Astrocyte of the spinal cord (primary cell): ENCODE results near the gene C9.
"Not testable (repeated sequence)": the region's sequence is repeated elsewhere in the genome, so short reads cannot be mapped to it uniquely, and the experiment has no call there.

Experiments used
- DNase-seq: peaks from one replicate; pipeline ENCODE4 v3.0.0; 2011; ENCODE audit warnings: low read depth, low spot score
- H3K4me3 ChIP-seq: 2 replicates; pipeline ENCODE4 v1.5.1; 2011; ENCODE audit warnings: low read depth, mild to moderate bottlenecking, low read length, moderate library complexity
- in situ Hi-C: cut with HindIII; loops from 2 replicates; pipeline ENCODE4 v1.10.0; 2017; ENCODE audit warnings: low sequenced_read_pairs
- TF ChIP-seq, protein P1 (sequence below): IDR thresholded peaks from 2 replicates; pipeline ENCODE4 v1.5.1; 2012; ENCODE audit warnings: low read depth, mild to moderate bottlenecking, low read length, inconsistent platforms

C9 gene

DNA sequence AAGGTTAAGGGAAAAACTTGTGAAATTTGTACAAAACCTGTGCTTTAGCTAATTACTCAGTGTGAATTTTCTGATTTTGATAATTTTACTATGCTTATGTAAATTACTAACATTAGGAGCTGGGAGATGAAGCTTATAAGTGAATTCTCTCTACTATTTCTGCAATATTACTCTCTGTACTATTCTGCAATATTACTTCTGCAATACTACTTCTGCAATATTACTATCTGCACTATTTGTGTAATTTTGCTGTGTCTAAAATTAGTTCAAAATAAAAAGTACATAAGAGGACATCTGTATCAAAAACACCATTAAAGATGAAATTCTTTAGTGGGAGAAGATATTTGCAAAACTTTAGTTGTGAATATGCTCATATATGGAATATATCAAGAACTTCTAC lies 62.9 kb downstream of the C9 start:
- in situ Hi-C loops, result no loop called here
- H3K4me3 ChIP-seq, result no peak overlapping the region
- DNase-seq, result no peak
- TF ChIP-seq, protein P1, sequence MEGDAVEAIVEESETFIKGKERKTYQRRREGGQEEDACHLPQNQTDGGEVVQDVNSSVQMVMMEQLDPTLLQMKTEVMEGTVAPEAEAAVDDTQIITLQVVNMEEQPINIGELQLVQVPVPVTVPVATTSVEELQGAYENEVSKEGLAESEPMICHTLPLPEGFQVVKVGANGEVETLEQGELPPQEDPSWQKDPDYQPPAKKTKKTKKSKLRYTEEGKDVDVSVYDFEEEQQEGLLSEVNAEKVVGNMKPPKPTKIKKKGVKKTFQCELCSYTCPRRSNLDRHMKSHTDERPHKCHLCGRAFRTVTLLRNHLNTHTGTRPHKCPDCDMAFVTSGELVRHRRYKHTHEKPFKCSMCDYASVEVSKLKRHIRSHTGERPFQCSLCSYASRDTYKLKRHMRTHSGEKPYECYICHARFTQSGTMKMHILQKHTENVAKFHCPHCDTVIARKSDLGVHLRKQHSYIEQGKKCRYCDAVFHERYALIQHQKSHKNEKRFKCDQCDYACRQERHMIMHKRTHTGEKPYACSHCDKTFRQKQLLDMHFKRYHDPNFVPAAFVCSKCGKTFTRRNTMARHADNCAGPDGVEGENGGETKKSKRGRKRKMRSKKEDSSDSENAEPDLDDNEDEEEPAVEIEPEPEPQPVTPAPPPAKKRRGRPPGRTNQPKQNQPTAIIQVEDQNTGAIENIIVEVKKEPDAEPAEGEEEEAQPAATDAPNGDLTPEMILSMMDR, result no peak

- DNase-seq, result no peak
- no peak overlapping the region for H3K4me3 ChIP-seq
- in situ Hi-C loops, result no loop called here
- TF ChIP-seq, protein P1, result no peak
Observed at GRCh38 chr5:39299962-39300361, 64.3 kb downstream of the C9 start.

DNA sequence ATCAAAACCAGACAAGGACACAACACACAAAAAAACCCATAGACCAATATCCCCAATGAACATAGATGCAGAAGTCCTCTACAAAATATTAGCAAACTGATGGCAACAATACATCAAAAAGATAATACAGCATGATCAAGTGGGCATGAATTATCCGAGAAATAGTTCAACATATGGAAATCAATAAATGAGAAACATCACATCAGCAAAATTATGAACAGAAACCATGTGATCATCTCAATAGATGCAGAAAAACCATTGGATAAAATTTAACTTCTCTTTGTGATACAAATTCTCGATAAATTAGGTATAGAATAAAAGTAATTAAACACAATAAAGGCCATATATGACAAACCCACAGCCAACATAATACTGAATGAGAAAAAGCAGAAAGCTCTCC lies 69.6 kb downstream of the C9 start:
- in situ Hi-C loops, result no loop called here
- TF ChIP-seq, protein P1, result no peak
- no peak for DNase-seq
- H3K4me3 ChIP-seq, result no peak overlapping the region

DNA sequence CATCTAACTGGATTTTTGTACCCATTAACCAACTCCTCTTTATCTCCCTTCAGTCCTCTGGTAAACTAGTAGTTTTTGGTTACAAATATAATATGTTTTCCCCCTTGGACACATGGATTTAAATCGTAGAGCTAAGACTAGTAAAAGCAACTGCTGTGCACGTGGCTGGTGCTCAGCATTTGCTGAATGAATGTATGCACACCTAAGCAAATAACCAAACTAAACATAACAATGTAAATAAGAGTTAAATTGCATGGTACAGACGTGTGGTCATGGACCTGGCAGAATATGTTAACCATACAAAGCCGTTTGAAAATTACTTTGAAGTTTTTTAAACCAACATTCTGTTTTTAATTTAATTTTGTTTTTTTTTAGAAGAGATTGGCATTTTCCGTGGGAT lies 79.7 kb downstream of the C9 start:
- in situ Hi-C loops, result no loop called here
- TF ChIP-seq, protein P1, result no peak
- no peak for DNase-seq
- no peak overlapping the region for H3K4me3 ChIP-seq

- DNase-seq, result peak; percentile 55
- TF ChIP-seq, protein P1, result peak; percentile 71
- in situ Hi-C loops, result no loop called here
- H3K4me3 ChIP-seq, result no peak overlapping the region
Observed at GRCh38 chr5:39283231-39283818, 81.0 kb downstream of the C9 start.

GRCh38 chr5:39282561-39282960 lies 81.7 kb downstream of the C9 start:
- no peak for DNase-seq
- in situ Hi-C loops, result no loop called here

GRCh38 chr5:39275865-39276264 lies 88.4 kb downstream of the C9 start:
- H3K4me3 ChIP-seq, in situ Hi-C loops, DNase-seq: not testable (repeated sequence)

More at GRCh38 chr5:39282561-39282960, 81.7 kb downstream of the C9 start:
- no peak overlapping the region for H3K4me3 ChIP-seq
- TF ChIP-seq, protein P1, result no peak
